Muscle layer of duodenum (tissue), 2 donors: Measurements from ENCODE around the gene CREB1.

Experiments
- H3K27ac ChIP-seq: one replicate; pipeline ENCODE4 v1.7.0; 2013; ENCODE audit warnings: mild to moderate bottlenecking, low read length
- H3K27me3 ChIP-seq: one replicate; pipeline ENCODE4 v1.7.0; 2013; ENCODE audit warnings: low read depth, mild to moderate bottlenecking, control low read depth, low read length
- H3K36me3 ChIP-seq, 2 donors: one replicate each; pipeline ENCODE4 v1.7.0; 2013; ENCODE audit warnings: low read length in 2 of 2, control low read depth in 1 of 2, mild to moderate bottlenecking in 1 of 2; ENCODE audit not compliant: insufficient read depth in 2 of 2, control insufficient read depth in 1 of 2
- H3K4me1 ChIP-seq, 2 donors: one replicate each; pipeline ENCODE4 v1.7.0; 2013; ENCODE audit warnings: low read length in 2 of 2, mild to moderate bottlenecking in 2 of 2, control low read depth in 1 of 2, moderate library complexity in 1 of 2; ENCODE audit not compliant: insufficient read depth in 2 of 2, control insufficient read depth in 1 of 2
- H3K4me3 ChIP-seq, 2 donors: one replicate each; pipeline ENCODE4 v1.7.0; 2013; ENCODE audit warnings: low read length in 2 of 2, low read depth in 1 of 2, mild to moderate bottlenecking in 1 of 2
- H3K9me3 ChIP-seq, 2 donors: one replicate each; pipeline ENCODE4 v1.7.0; 2013; ENCODE audit warnings: low read length in 2 of 2, control low read depth in 1 of 2, mild to moderate bottlenecking in 1 of 2; ENCODE audit not compliant: control insufficient read depth in 1 of 2
- donor health status: healthy.

The CREB1 gene

GRCh38 chr2:207505171-207505570 lies 24.6 kb upstream of the CREB1 start:
- Histone ChIP-seq H3K27ac (no peak overlapping the region), H3K4me1 (peaks cover 0 to 10% of the 10 kb centered on the region in 2 donors), H3K36me3 (no peaks in the 10 kb centered on the region), H3K27me3 (no peaks in the 10 kb centered on the region), H3K4me3 (no peak overlapping the region), H3K9me3 (no peaks in the 10 kb centered on the region)

DNA sequence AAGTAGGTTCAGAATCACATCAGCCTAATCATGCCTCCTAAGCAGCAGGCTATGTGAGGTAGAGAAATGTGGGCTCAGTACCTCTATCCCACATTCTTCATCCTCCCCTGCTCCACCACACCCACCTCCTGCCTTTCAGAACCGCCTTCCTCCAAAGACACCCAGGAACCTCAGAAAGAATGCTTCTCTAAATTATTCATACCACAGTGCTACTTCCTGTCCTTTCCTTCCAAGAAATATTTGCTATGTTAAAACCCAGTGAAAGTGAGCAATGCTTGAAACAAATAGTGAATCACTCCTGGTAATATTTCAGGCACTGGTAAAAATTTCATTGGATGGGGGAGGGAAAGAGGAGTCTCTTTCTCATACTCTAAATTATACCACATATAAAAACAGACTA lies 24.0 kb upstream of the CREB1 start:
- no peak overlapping the region for H3K4me3 ChIP-seq
- peaks cover 0 to 10% of the 10 kb centered on the region in 2 donors for H3K4me1 ChIP-seq
- H3K36me3 ChIP-seq = no peaks in the 10 kb centered on the region
- no peak overlapping the region for H3K27ac ChIP-seq
- no peaks in the 10 kb centered on the region for H3K9me3 ChIP-seq
- no peaks in the 10 kb centered on the region for H3K27me3 ChIP-seq

DNA sequence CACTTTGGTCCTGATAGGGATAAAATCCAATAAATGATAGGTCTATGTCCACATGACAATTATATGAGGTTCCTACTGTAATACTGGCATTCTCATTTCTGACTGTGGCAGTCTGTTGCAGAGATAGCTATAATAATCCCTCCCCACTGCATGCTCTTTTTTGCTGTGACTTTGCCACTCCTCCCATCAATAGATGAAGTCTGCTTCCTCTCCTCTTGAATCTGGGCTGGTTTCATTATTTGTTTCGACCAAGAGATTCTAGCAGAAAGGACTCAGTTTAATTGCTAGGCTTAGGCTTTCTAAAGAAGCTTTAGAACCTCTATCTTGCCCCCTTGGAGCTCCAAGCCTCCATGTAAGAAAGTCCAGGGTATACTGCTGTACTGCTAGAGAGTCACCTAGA lies 23.3 kb upstream of the CREB1 start:
- no peak overlapping the region for H3K4me3 ChIP-seq
- H3K4me1 ChIP-seq = peaks cover 0 to 10% of the 10 kb centered on the region in 2 donors
- H3K36me3 ChIP-seq = no peaks in the 10 kb centered on the region
- no peak overlapping the region for H3K27ac ChIP-seq
- no peaks in the 10 kb centered on the region for H3K9me3 ChIP-seq
- H3K27me3 ChIP-seq = no peaks in the 10 kb centered on the region

DNA sequence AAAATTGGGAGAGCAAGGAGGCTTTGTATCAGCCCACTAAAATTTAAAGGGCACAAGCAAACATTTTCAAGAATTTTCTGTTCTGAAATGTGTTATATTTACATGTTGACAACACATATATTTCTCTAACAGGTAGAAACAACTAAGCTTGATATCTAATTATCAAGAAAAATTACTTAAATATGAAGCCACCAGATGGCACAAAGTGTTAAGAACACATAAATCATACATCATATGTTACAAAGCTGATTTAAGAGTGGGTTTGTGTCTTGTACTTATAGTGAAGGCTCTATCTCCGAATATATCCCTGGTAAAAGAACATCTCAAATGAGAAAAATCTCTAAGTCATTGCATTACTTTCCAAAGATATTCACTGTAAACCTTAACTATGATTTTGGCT lies 19.6 kb upstream of the CREB1 start:
- no peak overlapping the region for H3K27ac ChIP-seq
- H3K9me3 ChIP-seq = no peaks in the 10 kb centered on the region
- H3K27me3 ChIP-seq = no peaks in the 10 kb centered on the region
- H3K36me3 ChIP-seq = no peaks in the 10 kb centered on the region
- H3K4me3 ChIP-seq = no peak overlapping the region
- H3K4me1 ChIP-seq = peaks cover 0 to under 1% of the 10 kb centered on the region in 2 donors

- H3K36me3 ChIP-seq = no peaks in the 10 kb centered on the region
- no peak overlapping the region for H3K4me3 ChIP-seq
- H3K9me3 ChIP-seq = no peaks in the 10 kb centered on the region
- no peak overlapping the region for H3K27ac ChIP-seq
- no peaks in the 10 kb centered on the region for H3K27me3 ChIP-seq
- H3K4me1 ChIP-seq = no peaks in the 10 kb centered on the region
Measured at GRCh38 chr2:207511851-207512250, 17.9 kb upstream of the CREB1 start.

DNA sequence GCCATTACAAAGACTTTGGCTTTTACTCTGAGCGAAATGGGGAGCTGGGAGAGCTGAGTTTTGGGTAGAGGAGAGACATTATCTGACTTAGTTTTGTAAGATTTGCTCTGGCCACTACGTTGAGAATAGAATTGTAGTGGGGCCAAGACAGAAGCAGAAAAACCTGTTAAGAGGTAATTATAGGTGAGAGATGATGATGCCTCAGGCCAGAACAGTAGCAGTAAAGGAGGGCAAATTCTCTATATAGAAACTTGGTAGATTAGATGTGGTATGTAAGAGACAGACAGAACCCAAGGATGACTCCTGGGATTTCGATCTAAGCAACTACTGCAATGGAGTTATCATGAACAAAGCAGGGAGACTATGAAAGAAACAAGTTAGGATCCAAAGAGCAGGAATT lies 17.4 kb upstream of the CREB1 start:
- Histone ChIP-seq H3K36me3 (no peaks in the 10 kb centered on the region), H3K4me3 (no peak overlapping the region), H3K4me1 (no peaks in the 10 kb centered on the region), H3K27ac (no peak overlapping the region), H3K9me3 (no peaks in the 10 kb centered on the region), H3K27me3 (no peaks in the 10 kb centered on the region)

GRCh38 chr2:207513551-207514257 lies 16.1 kb upstream of the CREB1 start:
- no peaks in the 10 kb centered on the region for H3K36me3 ChIP-seq
- H3K27me3 ChIP-seq = no peaks in the 10 kb centered on the region
- H3K4me1 ChIP-seq = no peaks in the 10 kb centered on the region
- no peaks in the 10 kb centered on the region for H3K9me3 ChIP-seq
- no peak overlapping the region for H3K4me3 ChIP-seq
- no peak overlapping the region for H3K27ac ChIP-seq

DNA sequence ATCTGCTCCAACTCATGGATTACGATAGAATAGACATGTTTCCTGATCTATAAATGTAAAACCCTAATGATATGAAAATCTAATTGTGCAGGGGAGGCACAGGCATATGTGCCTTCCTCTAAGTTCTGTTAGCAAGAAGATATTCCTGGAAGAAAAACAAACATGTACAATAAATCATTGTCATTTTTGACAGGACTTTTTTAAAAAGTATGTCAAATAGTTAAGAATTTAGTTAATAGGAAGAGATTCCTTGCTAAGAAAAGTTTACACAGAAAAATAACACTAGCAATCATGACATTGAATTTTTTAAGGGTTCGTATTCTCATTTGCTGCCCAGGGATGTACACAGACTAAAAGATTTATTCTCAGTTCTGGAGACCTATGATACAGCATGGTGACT lies 15.3 kb upstream of the CREB1 start:
- H3K27ac ChIP-seq = no peak overlapping the region
- no peak overlapping the region for H3K4me3 ChIP-seq
- no peaks in the 10 kb centered on the region for H3K36me3 ChIP-seq
- H3K4me1 ChIP-seq = no peaks in the 10 kb centered on the region
- no peaks in the 10 kb centered on the region for H3K27me3 ChIP-seq
- H3K9me3 ChIP-seq = no peaks in the 10 kb centered on the region

DNA sequence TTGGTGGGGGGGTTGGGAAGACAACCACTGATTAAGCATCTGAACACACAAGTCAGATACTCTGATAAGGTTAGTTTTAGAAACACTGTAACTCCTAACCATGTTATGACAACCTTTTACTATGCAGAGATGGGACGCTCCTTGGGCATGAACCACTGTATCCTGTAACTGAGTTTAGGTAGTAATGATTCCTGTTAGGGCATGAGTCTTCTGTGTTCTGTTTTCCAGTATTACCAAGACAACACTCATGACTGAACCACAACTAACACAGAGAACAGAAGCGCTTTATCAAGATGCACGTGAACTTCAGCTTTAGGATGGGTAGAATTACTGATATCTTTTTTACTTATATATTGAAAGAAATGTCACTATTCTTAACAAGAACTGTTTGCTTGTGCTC lies 14.1 kb upstream of the CREB1 start:
- no peak overlapping the region for H3K27ac ChIP-seq
- no peaks in the 10 kb centered on the region for H3K4me1 ChIP-seq
- H3K9me3 ChIP-seq = no peaks in the 10 kb centered on the region
- H3K4me3 ChIP-seq = no peak overlapping the region
- H3K36me3 ChIP-seq = no peaks in the 10 kb centered on the region
- H3K27me3 ChIP-seq = no peaks in the 10 kb centered on the region

- Histone ChIP-seq H3K27ac (no peak overlapping the region), H3K9me3 (no peaks in the 10 kb centered on the region), H3K36me3 (no peaks in the 10 kb centered on the region), H3K4me3 (no peak overlapping the region), H3K4me1 (no peaks in the 10 kb centered on the region), H3K27me3 (no peaks in the 10 kb centered on the region)
Measured at GRCh38 chr2:207516206-207516605, 13.6 kb upstream of the CREB1 start.

DNA sequence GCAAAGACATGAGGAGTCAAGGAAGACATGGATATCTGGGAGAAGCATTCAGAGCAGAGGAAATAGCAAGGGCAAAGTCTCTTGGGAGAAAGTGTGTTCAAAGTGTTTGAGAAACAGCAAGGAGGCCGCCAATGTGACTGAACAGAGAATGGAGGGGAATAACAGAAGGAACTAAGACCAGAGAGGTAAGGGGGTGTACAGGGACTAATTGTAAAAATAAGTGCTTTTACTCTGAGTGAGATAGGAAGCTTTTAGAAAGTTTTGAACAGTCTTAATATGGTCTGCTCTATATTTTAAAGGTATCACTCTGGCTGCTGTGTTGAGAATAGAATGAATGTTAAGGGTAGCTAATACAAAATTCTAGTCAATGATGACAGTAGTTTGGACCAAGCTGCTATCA lies 6.8 kb upstream of the CREB1 start:
- H3K4me3 ChIP-seq = no peak overlapping the region
- no peaks in the 10 kb centered on the region for H3K9me3 ChIP-seq
- no peaks in the 10 kb centered on the region for H3K27me3 ChIP-seq
- H3K36me3 ChIP-seq = no peaks in the 10 kb centered on the region
- no peak overlapping the region for H3K27ac ChIP-seq
- H3K4me1 ChIP-seq = no peaks in the 10 kb centered on the region

DNA sequence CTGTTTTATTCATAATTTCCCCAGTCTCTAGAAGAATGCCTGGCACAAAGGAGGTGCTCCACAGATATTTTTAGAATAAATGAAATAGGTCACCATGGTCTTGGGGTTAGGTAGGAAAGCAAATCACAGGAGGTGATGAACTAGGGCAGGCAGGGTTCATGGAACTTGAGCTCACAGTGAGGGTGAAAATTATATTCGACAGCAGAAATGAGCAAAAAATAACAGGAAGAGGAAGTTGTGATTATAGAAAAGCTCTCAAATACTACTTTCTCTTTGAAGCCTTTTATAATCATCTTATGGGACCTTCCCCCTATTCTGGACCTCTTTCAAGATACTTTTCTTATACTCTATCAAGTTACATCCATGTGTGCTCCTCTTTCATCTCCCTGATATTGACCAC lies 4.5 kb upstream of the CREB1 start:
- Histone ChIP-seq H3K9me3 (no peaks in the 10 kb centered on the region), H3K27me3 (no peaks in the 10 kb centered on the region), H3K27ac (no peak overlapping the region), H3K4me3 (no peak overlapping the region), H3K4me1 (no peaks in the 10 kb centered on the region), H3K36me3 (no peaks in the 10 kb centered on the region)
